ENCODE results near the gene CYP21A2.
"Not testable (repeated sequence)": the region's sequence is repeated elsewhere in the genome, so short reads cannot be mapped to it uniquely, and the experiment has no call there.

The CYP21A2 gene

DNA sequence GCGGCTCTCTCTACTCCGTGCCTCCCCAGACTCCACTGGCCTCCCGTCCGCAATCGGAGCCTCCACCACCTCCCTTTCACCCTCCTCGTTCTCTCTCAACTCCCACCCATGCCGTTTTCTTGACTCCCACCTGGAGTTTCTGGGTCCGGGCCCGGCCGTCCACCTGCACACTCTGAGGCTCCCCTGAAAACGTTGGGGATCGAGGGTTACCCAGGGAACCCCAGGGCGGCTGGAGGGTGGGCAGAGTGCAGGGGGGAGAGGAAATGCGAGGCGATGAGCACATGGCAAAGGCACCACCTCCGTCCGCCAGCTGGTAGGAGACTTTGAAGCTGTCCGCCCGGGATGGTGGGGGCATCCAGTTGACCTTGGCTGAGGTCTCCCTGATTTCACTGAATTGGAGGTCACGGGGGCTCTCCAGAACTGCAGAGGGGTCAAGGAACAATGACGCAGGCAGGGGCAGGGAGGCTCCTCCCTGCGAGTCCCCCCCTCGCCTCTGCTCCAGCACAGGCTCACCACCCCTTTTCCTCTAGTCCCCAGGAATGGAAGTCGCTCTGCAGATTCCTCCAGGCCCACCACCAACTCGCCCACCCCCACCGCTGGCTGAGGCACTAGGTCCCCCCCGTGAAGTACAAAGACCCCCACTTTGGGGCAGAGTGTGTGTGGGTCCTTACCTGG is 27.2 kb upstream of the CYP21A2 start:
- H3K4me2 ChIP-seq, H3K27ac ChIP-seq, H3K9me3 ChIP-seq, H3K4me1 ChIP-seq, H3K4me3 ChIP-seq, H3K27me3 ChIP-seq, H4K20me1 ChIP-seq, H3K36me3 ChIP-seq, H3K9ac ChIP-seq: not testable (repeated sequence)

- not testable (repeated sequence) for H3K4me1 ChIP-seq, H4K20me1 ChIP-seq, H3K27ac ChIP-seq, H3K9ac ChIP-seq, H3K4me3 ChIP-seq, H3K9me3 ChIP-seq, H3K27me3 ChIP-seq, H3K36me3 ChIP-seq, H3K4me2 ChIP-seq
Measured at GRCh38 chr6:32012941-32013617, 25.1 kb upstream of the CYP21A2 start.

DNA sequence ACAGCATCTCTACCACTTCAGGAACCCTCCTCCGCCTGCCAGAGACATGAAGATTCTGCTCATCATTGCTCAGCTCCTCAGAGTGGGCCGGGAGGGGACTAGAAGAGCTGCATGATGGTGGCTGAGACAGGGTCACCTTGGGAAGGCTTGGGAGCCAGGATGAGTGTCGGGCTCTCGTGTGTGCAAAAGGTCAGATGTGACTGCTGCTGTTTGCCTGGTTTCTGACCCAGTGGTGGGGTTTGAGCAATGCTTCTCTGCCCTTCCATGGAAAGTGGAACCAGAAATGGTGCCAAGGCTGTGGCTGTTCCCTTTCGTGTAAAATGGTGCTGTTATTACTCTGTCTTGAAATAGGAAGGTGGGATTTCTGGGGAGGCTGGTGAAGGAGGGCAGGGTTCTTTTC is 24.5 kb upstream of the CYP21A2 start:
- not testable (repeated sequence) for H3K4me1 ChIP-seq

DNA sequence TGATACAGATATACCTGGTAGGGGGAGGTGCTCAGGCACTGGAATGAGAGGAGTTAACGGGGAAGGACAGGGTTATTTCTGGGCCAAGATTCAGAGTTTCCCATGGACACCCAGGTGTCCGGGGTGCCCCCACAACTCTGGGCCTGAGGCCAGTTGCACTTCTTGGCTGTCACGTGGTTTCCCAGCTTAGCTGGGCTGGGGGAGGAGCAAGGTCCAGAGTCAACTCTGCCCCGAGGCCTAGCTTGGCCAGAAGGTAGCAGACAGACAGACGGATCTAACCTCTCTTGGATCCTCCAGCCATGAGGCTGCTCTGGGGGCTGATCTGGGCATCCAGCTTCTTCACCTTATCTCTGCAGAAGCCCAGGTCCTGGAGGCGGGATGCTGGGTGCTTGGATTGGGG is 23.7 kb upstream of the CYP21A2 start, which contains the start of gene C4B:
Gene C4B, plus strand, starts transcription at position 249 of the 400 bp plus-strand sequence. Its CDS starts 51 bp downstream, at position 300.
- H3K4me2 ChIP-seq, H4K20me1 ChIP-seq, H3K4me1 ChIP-seq, H3K27me3 ChIP-seq, H3K9me3 ChIP-seq, H3K9ac ChIP-seq, H3K4me3 ChIP-seq, H3K36me3 ChIP-seq, H3K27ac ChIP-seq: not testable (repeated sequence)

More for the DNA sequence above, 24.5 kb upstream of the CYP21A2 start:
- H3K9ac ChIP-seq, H3K27me3 ChIP-seq, H3K4me2 ChIP-seq, H3K9me3 ChIP-seq, H3K4me3 ChIP-seq, H3K36me3 ChIP-seq, H4K20me1 ChIP-seq, H3K27ac ChIP-seq: not testable (repeated sequence)

GRCh38 chr6:32022100-32022499 is 16.1 kb upstream of the CYP21A2 start:
- not testable (repeated sequence) for H3K4me3 ChIP-seq, H3K9ac ChIP-seq, H4K20me1 ChIP-seq, H3K27me3 ChIP-seq, H3K4me1 ChIP-seq, H3K36me3 ChIP-seq, H3K4me2 ChIP-seq, H3K27ac ChIP-seq, H3K9me3 ChIP-seq

DNA sequence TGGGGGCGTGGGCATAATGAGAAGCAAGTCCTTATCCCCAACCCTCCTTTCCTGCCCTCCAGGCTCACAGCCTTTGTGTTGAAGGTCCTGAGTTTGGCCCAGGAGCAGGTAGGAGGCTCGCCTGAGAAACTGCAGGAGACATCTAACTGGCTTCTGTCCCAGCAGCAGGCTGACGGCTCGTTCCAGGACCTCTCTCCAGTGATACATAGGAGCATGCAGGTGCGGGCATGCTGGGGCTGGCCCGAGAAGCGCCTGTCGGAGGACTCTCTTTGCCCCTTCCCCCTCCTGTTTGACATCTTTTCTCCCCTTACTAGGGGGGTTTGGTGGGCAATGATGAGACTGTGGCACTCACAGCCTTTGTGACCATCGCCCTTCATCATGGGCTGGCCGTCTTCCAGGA is 9.6 kb upstream of the CYP21A2 start:
- not testable (repeated sequence) for H3K27ac ChIP-seq, H3K9ac ChIP-seq, H3K4me1 ChIP-seq, H3K4me3 ChIP-seq, H3K9me3 ChIP-seq, H3K4me2 ChIP-seq, H4K20me1 ChIP-seq, H3K36me3 ChIP-seq, H3K27me3 ChIP-seq

DNA sequence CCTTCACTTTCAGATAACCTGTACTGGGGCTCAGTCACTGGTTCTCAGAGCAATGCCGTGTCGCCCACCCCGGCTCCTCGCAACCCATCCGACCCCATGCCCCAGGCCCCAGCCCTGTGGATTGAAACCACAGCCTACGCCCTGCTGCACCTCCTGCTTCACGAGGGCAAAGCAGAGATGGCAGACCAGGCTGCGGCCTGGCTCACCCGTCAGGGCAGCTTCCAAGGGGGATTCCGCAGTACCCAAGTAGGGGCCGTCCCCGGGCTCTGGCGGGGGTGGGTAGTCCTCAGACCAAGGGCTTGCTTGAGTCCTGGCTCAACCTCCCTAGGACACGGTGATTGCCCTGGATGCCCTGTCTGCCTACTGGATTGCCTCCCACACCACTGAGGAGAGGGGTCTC is 8.7 kb upstream of the CYP21A2 start:
- H3K27ac ChIP-seq, H3K4me2 ChIP-seq, H3K9ac ChIP-seq, H4K20me1 ChIP-seq, H3K27me3 ChIP-seq, H3K36me3 ChIP-seq, H3K9me3 ChIP-seq, H3K4me3 ChIP-seq, H3K4me1 ChIP-seq: not testable (repeated sequence)

GRCh38 chr6:32035283-32036013 is 2.8 kb upstream of the CYP21A2 start:
- not testable (repeated sequence) for H3K27ac ChIP-seq, H3K9me3 ChIP-seq, H3K4me3 ChIP-seq, H4K20me1 ChIP-seq, H3K9ac ChIP-seq, H3K27me3 ChIP-seq, H3K4me1 ChIP-seq, H3K4me2 ChIP-seq, H3K36me3 ChIP-seq

GRCh38 chr6:32037136-32037535 is 1.1 kb upstream of the CYP21A2 start:
- not testable (repeated sequence) for H3K9me3 ChIP-seq, H3K4me2 ChIP-seq, H3K4me1 ChIP-seq, H4K20me1 ChIP-seq, H3K27me3 ChIP-seq, H3K27ac ChIP-seq, H3K9ac ChIP-seq, H3K4me3 ChIP-seq, H3K36me3 ChIP-seq

DNA sequence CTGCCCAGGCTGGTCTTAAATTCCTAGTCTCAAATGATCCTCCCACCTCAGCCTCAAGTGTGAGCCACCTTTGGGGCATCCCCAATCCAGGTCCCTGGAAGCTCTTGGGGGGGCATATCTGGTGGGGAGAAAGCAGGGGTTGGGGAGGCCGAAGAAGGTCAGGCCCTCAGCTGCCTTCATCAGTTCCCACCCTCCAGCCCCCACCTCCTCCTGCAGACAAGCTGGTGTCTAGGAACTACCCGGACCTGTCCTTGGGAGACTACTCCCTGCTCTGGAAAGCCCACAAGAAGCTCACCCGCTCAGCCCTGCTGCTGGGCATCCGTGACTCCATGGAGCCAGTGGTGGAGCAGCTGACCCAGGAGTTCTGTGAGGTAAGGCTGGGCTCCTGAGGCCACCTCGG is 663 bp downstream of the CYP21A2 start:
- H4K20me1 ChIP-seq, H3K4me1 ChIP-seq, H3K27me3 ChIP-seq, H3K4me3 ChIP-seq, H3K4me2 ChIP-seq, H3K27ac ChIP-seq, H3K9ac ChIP-seq, H3K9me3 ChIP-seq, H3K36me3 ChIP-seq: not testable (repeated sequence)

- not testable (repeated sequence) for H4K20me1 ChIP-seq, H3K9ac ChIP-seq, H3K27me3 ChIP-seq, H3K4me3 ChIP-seq, H3K4me1 ChIP-seq, H3K27ac ChIP-seq, H3K9me3 ChIP-seq, H3K4me2 ChIP-seq, H3K36me3 ChIP-seq
Measured at GRCh38 chr6:32039321-32040274, 1.4 kb downstream of the CYP21A2 start.

- not testable (repeated sequence) for H4K20me1 ChIP-seq, H3K9me3 ChIP-seq, H3K36me3 ChIP-seq, H3K4me1 ChIP-seq, H3K4me2 ChIP-seq, H3K4me3 ChIP-seq, H3K27me3 ChIP-seq, H3K27ac ChIP-seq, H3K9ac ChIP-seq
Measured at GRCh38 chr6:32040299-32041049, 2.3 kb downstream of the CYP21A2 start.

DNA sequence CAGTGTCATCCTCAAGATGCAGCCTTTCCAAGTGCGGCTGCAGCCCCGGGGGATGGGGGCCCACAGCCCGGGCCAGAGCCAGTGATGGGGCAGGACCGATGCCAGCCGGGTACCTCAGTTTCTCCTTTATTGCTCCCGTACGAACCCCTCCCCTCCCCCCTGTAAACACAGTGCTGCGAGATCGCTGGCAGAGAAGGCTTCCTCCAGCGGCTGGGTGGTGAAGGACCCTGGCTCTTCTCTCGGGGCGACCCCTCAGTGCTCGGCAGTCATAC is 2.8 kb downstream of the CYP21A2 start:
- H3K27me3 ChIP-seq, H3K4me3 ChIP-seq, H3K36me3 ChIP-seq, H3K27ac ChIP-seq, H3K4me1 ChIP-seq, H3K9ac ChIP-seq, H3K9me3 ChIP-seq, H3K4me2 ChIP-seq, H4K20me1 ChIP-seq: not testable (repeated sequence)

DNA sequence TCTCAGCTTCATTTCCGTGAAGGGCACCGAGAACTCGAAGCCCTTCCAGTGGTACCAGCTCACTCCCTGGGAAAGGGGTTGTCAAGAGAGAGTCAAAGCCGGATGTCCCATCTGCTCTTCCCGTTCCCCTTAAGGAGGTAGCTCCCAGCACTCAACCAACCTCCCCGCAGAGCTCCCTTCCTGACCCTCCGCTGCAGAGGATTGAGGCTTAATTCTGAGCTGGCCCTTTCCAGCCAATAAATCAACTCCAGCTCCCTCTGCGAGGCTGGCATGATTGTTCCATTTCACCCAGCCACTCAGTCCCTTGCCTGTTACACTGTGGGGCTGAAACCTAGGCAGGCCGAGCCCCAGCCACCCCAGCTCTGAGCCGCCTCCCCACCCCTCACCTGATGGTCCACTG is 3.2 kb downstream of the CYP21A2 start:
- H3K36me3 ChIP-seq, H3K9ac ChIP-seq, H3K27ac ChIP-seq, H3K9me3 ChIP-seq, H4K20me1 ChIP-seq, H3K4me2 ChIP-seq, H3K4me1 ChIP-seq, H3K27me3 ChIP-seq, H3K4me3 ChIP-seq: not testable (repeated sequence)
